ENCODE results near the gene APOOL. TPM values are rescaled to one million over a fixed set of nuclear protein-coding genes. Genes with fewer than 3 reads are reported as not detected.

Gene APOOL
- total RNA-seq, 1 donor from 2014 or later = 19.4 TPM

DNA sequence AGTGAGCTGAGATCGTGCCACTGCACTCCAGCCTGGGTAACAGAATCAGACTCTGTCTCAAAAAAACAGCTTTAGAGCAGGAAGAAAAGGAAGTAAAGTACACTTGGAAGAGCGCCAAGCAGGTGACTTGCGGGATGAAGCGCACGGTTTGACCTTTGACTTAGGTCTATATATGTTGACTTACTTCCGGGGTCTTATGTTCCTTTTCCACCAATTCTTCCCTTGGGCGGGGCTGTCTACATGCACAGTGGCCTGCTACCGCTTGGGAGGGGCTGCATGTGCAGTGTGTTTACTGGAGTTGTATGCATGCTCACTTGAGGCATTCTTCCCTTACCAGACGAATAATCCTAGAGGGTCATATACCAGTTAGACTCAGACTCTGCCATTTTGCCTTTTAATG, 108.6 kb downstream of the APOOL start:
- Mint-ChIP-seq H3K9me3 (no peaks in the 10 kb centered on the region), H3K27ac (no peak overlapping the region), H3K4me1 (no peaks in the 10 kb centered on the region), H3K27me3 (no peaks in the 10 kb centered on the region), H3K4me3 (no peak overlapping the region), H3K36me3 (ENCODE audit: low read depth) (no peaks in the 10 kb centered on the region)
- no peak for DNase-seq
- intact Hi-C loops (cut with micrococcal nuclease) = no loop called here

DNA sequence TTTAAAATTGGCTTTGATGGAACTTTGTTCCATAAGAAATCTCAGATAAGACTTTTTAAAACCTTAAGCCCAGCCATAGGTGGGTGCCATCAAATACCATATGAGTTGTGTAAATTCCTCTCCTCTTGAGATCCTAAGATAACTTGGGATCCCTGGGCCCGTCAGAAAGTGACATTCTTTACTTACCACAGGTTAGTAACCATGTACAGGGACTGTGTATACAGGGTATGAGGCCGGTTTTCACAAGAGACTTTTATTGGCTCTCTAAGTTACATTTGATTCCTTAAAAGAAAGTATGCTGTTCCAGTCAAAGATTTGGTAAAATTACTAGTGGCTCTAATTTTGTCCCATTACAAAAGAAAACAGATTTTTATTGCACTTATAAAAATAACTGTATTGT, 110.1 kb downstream of the APOOL start:
- Mint-ChIP-seq H3K27ac (no peak overlapping the region), H3K4me1 (no peaks in the 10 kb centered on the region), H3K4me3 (no peak overlapping the region), H3K27me3 (no peaks in the 10 kb centered on the region), H3K36me3 (ENCODE audit: low read depth) (no peaks in the 10 kb centered on the region), H3K9me3 (no peaks in the 10 kb centered on the region)
- no peak for DNase-seq
- intact Hi-C loops (cut with micrococcal nuclease) = no loop called here

DNA sequence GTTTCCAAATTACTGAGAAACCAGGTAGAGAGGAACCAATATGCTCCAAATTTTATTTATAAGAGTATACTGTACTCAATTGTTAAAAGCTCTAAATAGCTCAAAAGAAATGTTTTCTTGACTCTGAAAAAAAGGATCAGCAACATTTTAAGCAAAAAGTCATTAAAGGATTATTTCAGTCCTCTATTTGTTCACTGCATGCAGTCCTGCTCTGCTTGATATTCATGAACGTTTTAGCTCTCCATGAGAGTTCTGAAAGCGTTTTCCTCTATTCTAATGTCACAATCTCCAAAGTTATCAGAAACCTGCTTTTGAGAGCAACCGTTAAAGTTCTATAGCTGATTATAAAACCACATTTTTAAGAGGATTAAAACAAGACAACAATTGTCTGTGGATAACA, 110.5 kb downstream of the APOOL start:
- H3K36me3 Mint-ChIP-seq (ENCODE audit: low read depth) = no peaks in the 10 kb centered on the region
- H3K27me3 Mint-ChIP-seq = no peaks in the 10 kb centered on the region
- H3K27ac Mint-ChIP-seq = no peak overlapping the region
- DNase-seq = no peak
- no peaks in the 10 kb centered on the region for H3K4me1 Mint-ChIP-seq
- no peaks in the 10 kb centered on the region for H3K9me3 Mint-ChIP-seq
- intact Hi-C loops (cut with micrococcal nuclease) = no loop called here
- H3K4me3 Mint-ChIP-seq = no peak overlapping the region

- Mint-ChIP-seq H3K4me1 (no peaks in the 10 kb centered on the region), H3K9me3 (no peaks in the 10 kb centered on the region), H3K27me3 (no peaks in the 10 kb centered on the region), H3K4me3 (no peak overlapping the region), H3K27ac (no peak overlapping the region), H3K36me3 (ENCODE audit: low read depth) (no peaks in the 10 kb centered on the region)
- no peak for DNase-seq
- intact Hi-C loops (cut with micrococcal nuclease) = no loop called here
Measured at GRCh38 chrX:85114776-85115175, 111.1 kb downstream of the APOOL start.

GRCh38 chrX:85115252-85115651, 111.6 kb downstream of the APOOL start:
- Mint-ChIP-seq H3K27ac (no peak overlapping the region), H3K36me3 (ENCODE audit: low read depth) (no peaks in the 10 kb centered on the region), H3K4me1 (no peaks in the 10 kb centered on the region), H3K4me3 (no peak overlapping the region), H3K9me3 (no peaks in the 10 kb centered on the region), H3K27me3 (no peaks in the 10 kb centered on the region)
- intact Hi-C loops (cut with micrococcal nuclease) = no loop called here
- DNase-seq = no peak

DNA sequence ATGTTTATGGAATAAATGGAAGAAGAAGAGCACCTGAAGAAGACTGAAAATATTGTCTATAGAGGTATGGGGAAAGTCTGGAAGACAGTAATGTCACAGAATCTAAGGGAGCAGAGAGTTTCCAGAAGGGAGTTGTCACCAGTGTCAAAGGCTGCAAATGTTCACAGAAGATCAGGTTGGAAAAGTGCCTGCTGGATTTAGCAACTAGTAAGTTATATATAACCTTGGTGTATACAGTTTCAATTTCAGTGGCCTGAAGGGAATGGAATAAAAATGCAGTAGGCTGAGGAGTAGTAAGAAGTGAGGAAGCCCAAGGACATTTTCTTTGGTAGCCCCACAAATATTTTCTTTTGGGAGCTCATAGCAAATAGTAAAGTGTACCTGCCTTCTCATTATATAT, 132.7 kb downstream of the APOOL start:
- no peaks in the 10 kb centered on the region for H3K4me1 Mint-ChIP-seq
- intact Hi-C loops (cut with micrococcal nuclease) = no loop called here
- no peak overlapping the region for H3K4me3 Mint-ChIP-seq
- no peaks in the 10 kb centered on the region for H3K9me3 Mint-ChIP-seq
- no peaks in the 10 kb centered on the region for H3K36me3 Mint-ChIP-seq (ENCODE audit: low read depth)
- no peak overlapping the region for H3K27ac Mint-ChIP-seq
- no peak for DNase-seq
- H3K27me3 Mint-ChIP-seq = no peaks in the 10 kb centered on the region

DNA sequence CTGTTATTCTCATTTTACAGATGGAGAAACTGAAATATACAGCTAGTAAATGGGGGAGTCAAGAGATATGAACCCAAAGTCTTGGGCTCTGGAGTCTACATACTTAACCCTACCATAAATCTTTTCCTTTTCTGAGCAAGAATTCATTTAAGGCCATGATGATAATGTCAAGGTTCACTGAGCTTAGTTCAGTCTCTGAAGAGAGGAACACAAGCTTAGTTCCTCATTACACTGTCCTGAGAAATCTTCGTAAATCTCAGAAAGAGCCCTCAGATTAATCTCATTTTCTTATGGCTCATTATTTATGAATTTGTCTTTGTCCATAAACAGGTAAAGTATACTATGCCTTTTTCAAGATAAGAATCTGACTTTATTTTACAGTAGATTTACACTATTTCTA, 135.7 kb downstream of the APOOL start:
- Mint-ChIP-seq H3K9me3 (no peaks in the 10 kb centered on the region), H3K27me3 (no peaks in the 10 kb centered on the region), H3K4me1 (no peaks in the 10 kb centered on the region), H3K27ac (no peak overlapping the region), H3K36me3 (ENCODE audit: low read depth) (no peaks in the 10 kb centered on the region), H3K4me3 (no peak overlapping the region)
- DNase-seq = no peak
- intact Hi-C loops (cut with micrococcal nuclease) = no loop called here

GRCh38 chrX:85140964-85141363, 137.3 kb downstream of the APOOL start:
- Mint-ChIP-seq H3K9me3 (no peaks in the 10 kb centered on the region), H3K36me3 (ENCODE audit: low read depth) (no peaks in the 10 kb centered on the region), H3K4me3 (no peak overlapping the region), H3K27me3 (no peaks in the 10 kb centered on the region), H3K27ac (no peak overlapping the region), H3K4me1 (no peaks in the 10 kb centered on the region)
- intact Hi-C loops (cut with micrococcal nuclease) = no loop called here
- no peak for DNase-seq

Other genes with a start within 250 kb of the APOOL start
- not detected in 2 replicates for gene SATL1, start 239.9 kb downstream of the APOOL start, total RNA-seq
- 0.12 TPM in 2 replicates for gene ZNF711, start 240.1 kb downstream of the APOOL start, total RNA-seq